Gastroesophageal sphincter (tissue), 4 donors: ENCODE measurements around the gene TPI1. TPM values are rescaled to one million over a fixed set of nuclear protein-coding genes. Genes with fewer than 3 reads are reported as not detected.

Experiments used
- ATAC-seq: fragments of 150-250 bp; one replicate; pipeline ENCODE4 v1.9.1; 2016; ENCODE audit warnings: mild to moderate bottlenecking, moderate library complexity
- H3K27ac ChIP-seq, 4 donors: fragments of 200-600 bp; sonication (generic) in 3 of 4; 1 replicate in 3 of 4; 2 replicates in 1 of 4; pipeline ENCODE4 v1.5.1; 2016 to 2019
- H3K27me3 ChIP-seq: fragments of 200-600 bp; sonication (generic); one replicate; pipeline ENCODE4 v1.5.1; 2019
- H3K36me3 ChIP-seq, 2 donors: fragments of 200-600 bp; sonication (generic); one replicate each; pipeline ENCODE4 v1.5.1; 2019; ENCODE audit warnings: control low read depth in 1 of 2
- H3K4me1 ChIP-seq, 3 donors: fragments of 200-600 bp; sonication (generic); 1 replicate in 2 of 3; 2 replicates in 1 of 3; pipeline ENCODE4 v1.5.1; 2016 to 2019; ENCODE audit warnings: control low read depth in 2 of 3
- H3K4me3 ChIP-seq, 2 donors: fragments of 200-600 bp; sonication (generic); one replicate each; pipeline ENCODE4 v1.5.1; 2019; ENCODE audit warnings: mild to moderate bottlenecking in 1 of 2, moderate library complexity in 1 of 2
- H3K9me3 ChIP-seq, 3 donors: fragments of 200-600 bp; sonication (generic); one replicate each; pipeline ENCODE4 v1.5.1; 2017 to 2019; ENCODE audit warnings: control low read depth in 2 of 3
- CTCF ChIP-seq, 4 experiments: fragments of 200-600 bp in 2 of 4; fragments of 450-650 bp in 2 of 4; sonication (generic) in 1 of 4; IDR thresholded peaks; one replicate each; pipeline ENCODE4 v1.5.1; 2017 to 2019; ENCODE audit warnings: antibody characterized with exemption in 4 of 4, mild to moderate bottlenecking in 2 of 4, moderate library complexity in 2 of 4
- EP300 ChIP-seq: sonication (generic); formaldehyde crosslinking; IDR thresholded peaks from one replicate; pipeline ENCODE4 v1.6.1; 2017; ENCODE audit warnings: antibody characterized with exemption, mild to moderate bottlenecking
- POLR2A ChIP-seq, 2 donors: fragments of 450-650 bp; IDR thresholded peaks; one replicate each; pipeline ENCODE4 v1.6.1; 2017; ENCODE audit warnings: antibody characterized with exemption in 2 of 2, mild to moderate bottlenecking in 2 of 2, moderate library complexity in 1 of 2
- POLR2AphosphoS5 ChIP-seq: sonication (generic); formaldehyde crosslinking; IDR thresholded peaks from one replicate; pipeline ENCODE4 v1.6.1; 2017; ENCODE audit warnings: antibody characterized with exemption
- WGBS, 2 donors: methylation state at CpG; one replicate each; pipeline ENCODE4 v1.1.5; 2018; ENCODE audit warnings: low coverage in 1 of 2; 5-methylcytosine and 5-hydroxymethylcytosine counted together
- total RNA-seq, 4 donors: library from RNA; depleted of rRNA; stranded (reverse); fragments of >200 nt; gene quantifications; one replicate each; pipeline ENCODE4 v1.1.0, GENCODE V29; 2016

Gene TPI1
- total RNA-seq, 4 donors from 2014 or later, result 324 to 473 (median 392) TPM

DNA sequence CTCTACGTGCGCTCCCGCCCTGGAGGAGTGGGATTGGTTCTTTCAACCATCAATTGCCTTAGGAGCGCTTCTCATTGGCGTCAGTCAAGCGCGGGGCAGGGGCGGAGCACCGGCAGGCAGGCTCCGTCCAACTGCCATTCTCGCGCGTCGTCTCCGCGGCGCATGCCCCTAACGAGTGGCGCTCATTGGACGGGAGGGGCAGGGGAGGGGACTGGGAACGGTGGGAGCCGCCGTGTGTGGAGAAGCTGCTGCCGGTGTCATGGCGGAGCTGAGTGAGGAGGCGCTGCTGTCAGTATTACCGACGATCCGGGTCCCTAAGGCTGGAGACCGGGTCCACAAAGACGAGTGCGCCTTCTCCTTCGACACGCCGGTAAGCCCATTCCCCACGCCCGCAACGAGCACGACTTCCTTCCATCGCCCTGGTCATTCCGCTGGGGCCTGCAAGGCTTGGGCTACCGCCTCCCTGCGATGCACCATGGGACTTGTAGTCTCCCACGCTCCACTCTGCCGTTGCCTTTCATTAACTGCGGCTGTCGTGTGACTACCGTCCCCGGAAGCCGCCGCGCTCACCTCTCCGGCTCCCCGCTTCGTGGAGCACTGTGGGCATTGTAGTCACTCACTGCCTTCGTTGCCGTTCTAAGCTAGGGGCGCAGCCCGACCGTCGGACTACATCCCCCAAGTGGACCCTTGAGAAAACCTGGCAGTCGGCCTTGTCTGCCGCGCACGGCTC, 15.2 kb upstream of the TPI1 start, which contains the start of gene USP5:
TSS of gene USP5 (plus strand) at position 230 of the 730 bp plus-strand sequence. CDS start at position 260, 30 bp downstream.
- TF ChIP-seq POLR2AphosphoS5, result peak; percentile 63
- no peak for TF ChIP-seq EP300
- TF ChIP-seq POLR2A (IDR thresholded peaks at IDR 0.05), result peak; percentile 58 to 60
- TF ChIP-seq CTCF (IDR thresholded peaks at IDR 0.05), result no peak
- H3K27me3 ChIP-seq, result no peaks in the 10 kb centered on the region
- WGBS, 2 donors, result 0% methylated on average over 15 of the region's 65 CpGs; no CpG with 5 or more reads in 1 of the 2 donors
- H3K9me3 ChIP-seq, result no peaks in the 10 kb centered on the region
- peaks cover 0 to 31% of the 10 kb centered on the region in 2 donors for H3K36me3 ChIP-seq
- H3K27ac ChIP-seq, result peak within 1 kb of the TSS; percentile 87 to 98 (median 95)
- peaks cover 0 to 34% (median 10%) of the 10 kb centered on the region in 3 donors for H3K4me1 ChIP-seq
- ATAC-seq, result peak; percentile 93
- peak within 1 kb of the TSS; percentile 38 to 76 for H3K4me3 ChIP-seq

DNA sequence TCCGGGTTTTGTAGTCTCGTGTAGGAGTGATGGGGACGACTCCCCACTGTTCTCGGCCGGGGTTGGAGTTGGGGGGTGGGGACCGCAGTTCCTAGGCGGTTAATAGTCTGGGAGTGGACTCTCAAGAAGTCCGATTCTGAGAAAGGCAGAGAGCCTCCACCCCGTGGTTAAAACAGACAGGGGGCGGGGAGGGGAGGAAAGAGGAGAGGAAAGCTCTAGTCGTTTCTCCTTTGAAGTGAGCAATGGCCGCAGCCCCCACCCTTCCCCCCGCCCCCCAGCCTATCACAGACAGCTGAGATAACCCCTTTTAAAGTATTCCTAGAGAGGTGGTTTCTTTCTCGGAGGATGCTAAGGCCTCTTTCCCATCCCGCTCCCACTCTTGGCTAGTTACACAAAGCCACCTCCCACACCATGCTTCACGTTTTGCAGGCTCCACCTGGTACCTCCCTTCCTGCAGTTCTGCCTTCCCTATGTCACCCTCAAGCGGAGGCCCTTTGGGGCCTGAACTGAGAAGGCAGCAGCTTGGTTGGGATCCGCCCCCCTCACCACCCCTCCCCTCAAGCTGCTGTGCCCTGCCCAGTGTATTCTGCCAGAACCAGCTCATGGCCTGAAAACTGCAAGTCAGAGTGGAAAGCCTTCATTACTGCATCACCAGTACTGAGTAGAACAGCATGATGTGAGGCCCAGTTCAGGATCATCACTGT, 14.5 kb upstream of the TPI1 start:
- Histone ChIP-seq H3K27ac (peak overlapping the region; percentile 14 to 98 (median 92)), H3K9me3 (no peaks in the 10 kb centered on the region), H3K4me3 (peak overlapping the region; percentile 38 to 76), H3K27me3 (no peaks in the 10 kb centered on the region), H3K4me1 (peaks cover 0 to 34% (median 10%) of the 10 kb centered on the region in 3 donors), H3K36me3 (peaks cover 0 to 34% of the 10 kb centered on the region in 2 donors)
- WGBS, 2 donors, result 0% methylated on average over 4 of the region's 18 CpGs
- ATAC-seq, result no peak
- TF ChIP-seq CTCF (IDR thresholded peaks at IDR 0.05) (no peak), EP300 (no peak), POLR2A (IDR thresholded peaks at IDR 0.05) (no peak), POLR2AphosphoS5 (no peak)

DNA sequence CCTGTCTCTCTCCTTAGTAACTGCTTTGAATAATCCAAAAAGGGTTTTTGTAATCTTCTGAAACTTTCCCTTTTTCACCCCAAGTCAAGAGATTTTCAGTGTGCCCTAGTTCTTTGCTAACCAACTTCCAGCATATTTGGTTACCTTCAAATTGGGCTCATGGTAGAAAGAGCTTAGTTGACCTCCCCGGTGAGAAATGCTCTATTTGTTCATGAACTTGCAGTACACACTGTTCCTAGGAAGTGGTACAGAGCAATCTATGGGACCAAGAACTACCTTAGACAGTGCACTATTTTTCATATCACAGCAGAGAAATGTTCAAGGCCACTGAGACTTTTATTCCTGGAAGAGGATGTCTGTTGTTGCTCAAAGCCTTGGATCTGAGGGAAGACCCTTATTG, 13.7 kb upstream of the TPI1 start:
- no peak for TF ChIP-seq POLR2AphosphoS5
- no peak for TF ChIP-seq POLR2A (IDR thresholded peaks at IDR 0.05)
- TF ChIP-seq EP300, result no peak
- TF ChIP-seq CTCF (IDR thresholded peaks at IDR 0.05), result no peak
- H3K4me3 ChIP-seq, result no peak overlapping the region
- no peak for ATAC-seq
- no peaks in the 10 kb centered on the region for H3K9me3 ChIP-seq
- WGBS, 2 donors, result 89% methylated on average over 1 of the region's 1 CpG; no CpG with 5 or more reads in 1 of the 2 donors
- H3K4me1 ChIP-seq, result peaks cover 0 to 34% (median 10%) of the 10 kb centered on the region in 3 donors
- H3K27me3 ChIP-seq, result no peaks in the 10 kb centered on the region
- H3K36me3 ChIP-seq, result peaks cover 0 to 42% of the 10 kb centered on the region in 2 donors
- H3K27ac ChIP-seq, result peak overlapping the region in 3 of 4 donors; percentile 87 to 98 (median 97)

DNA sequence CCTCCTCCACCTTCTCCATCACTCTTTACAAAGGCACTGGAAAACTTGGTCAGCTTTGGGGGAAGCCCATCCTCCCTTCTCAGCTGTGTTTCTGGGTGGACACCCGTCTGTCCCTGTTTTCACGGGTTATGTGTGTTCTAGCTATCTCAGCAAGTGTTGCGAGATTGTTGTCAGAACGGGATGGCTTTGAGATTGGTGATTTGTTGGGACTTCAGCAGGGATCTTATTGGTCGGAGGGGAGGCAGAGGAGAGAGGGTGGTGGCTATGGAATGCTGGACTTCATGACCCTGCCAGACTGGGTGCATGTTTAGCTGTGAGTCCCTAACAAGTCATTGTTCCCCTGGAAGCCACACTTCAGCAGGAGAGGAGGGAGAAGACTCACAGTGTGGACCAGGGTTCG, 13.3 kb upstream of the TPI1 start:
- Histone ChIP-seq H3K27ac (peak overlapping the region in 3 of 4 donors; percentile 87 to 98 (median 97)), H3K9me3 (no peaks in the 10 kb centered on the region), H3K27me3 (no peaks in the 10 kb centered on the region), H3K36me3 (peaks cover 0 to 46% of the 10 kb centered on the region in 2 donors), H3K4me3 (no peak overlapping the region), H3K4me1 (peaks cover 0 to 34% (median 10%) of the 10 kb centered on the region in 3 donors)
- TF ChIP-seq POLR2AphosphoS5 (no peak), CTCF (IDR thresholded peaks at IDR 0.05) (no peak), EP300 (no peak), POLR2A (IDR thresholded peaks at IDR 0.05) (no peak)
- WGBS, 2 donors, result 66 to 67% methylated on average over 3 to 4 of the region's 6 CpGs
- no peak for ATAC-seq
